Measurements from ENCODE around the gene PGAP2. TPM values are rescaled to one million over a fixed set of nuclear protein-coding genes. Genes with fewer than 3 reads are reported as not detected.

The PGAP2 gene
- total RNA-seq, 1 donor from 2014 or later, result 10.0 TPM

DNA sequence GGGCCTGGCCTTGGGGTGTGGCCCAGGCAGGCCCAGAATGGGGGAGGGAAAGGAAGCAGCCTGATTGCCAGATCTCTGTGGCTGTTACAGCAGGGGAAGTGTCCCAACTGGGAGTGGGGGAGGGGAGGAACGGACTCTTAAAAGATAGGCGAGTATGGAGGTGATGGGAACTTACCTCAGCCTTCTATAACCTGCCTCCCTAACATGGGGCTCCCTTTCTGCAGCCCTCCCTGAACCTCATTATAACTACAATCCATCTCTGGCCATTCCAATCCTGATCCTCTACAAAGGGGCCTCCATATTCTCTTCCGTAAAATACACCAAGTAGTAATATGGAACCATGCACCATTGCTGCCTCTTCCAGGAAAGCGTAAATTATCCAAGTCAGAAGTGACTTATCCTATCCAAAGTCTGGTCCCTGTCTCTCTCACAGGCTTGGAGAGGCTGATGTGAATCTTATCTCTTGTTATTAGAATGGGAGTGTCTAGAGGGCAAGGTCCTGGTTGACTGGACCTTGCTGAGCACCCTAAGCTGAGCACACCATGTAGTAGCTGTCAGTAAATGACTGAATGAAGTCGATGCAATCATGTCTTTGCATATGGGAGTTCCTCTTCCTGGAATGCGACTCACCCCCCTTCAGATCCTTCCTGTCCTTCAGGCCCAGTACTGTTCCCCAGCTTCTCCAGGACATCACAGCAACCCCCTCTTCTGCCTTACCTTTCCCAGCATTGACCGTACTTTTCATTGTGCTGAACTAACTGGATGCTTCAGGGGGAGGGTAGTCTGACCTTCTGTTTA lies 26.5 kb downstream of the PGAP2 start:
- Mint-ChIP-seq H3K27me3 (ENCODE audit: insufficient read depth, low read depth) (peaks cover 3% of the 10 kb centered on the region), H3K4me3 (no peak overlapping the region), H3K36me3 (peaks cover 27% of the 10 kb centered on the region), H3K4me1 (peaks cover 28% of the 10 kb centered on the region), H3K9me3 (no peaks in the 10 kb centered on the region), H3K27ac (peak overlapping the region; percentile 35)
- Histone ChIP-seq H3K9me3 (ENCODE audit: low read depth) (no peaks in the 10 kb centered on the region), H3K9ac (no peak overlapping the region), H3K4me1 (peaks cover 7% of the 10 kb centered on the region), H3F3A (ENCODE audit: low read depth) (peaks cover 1% of the 10 kb centered on the region), H4K20me1 (ENCODE audit: low read depth) (peaks cover 78% of the 10 kb centered on the region), H2AFZ (replicated peaks) (no peak overlapping the region), H3K4me2 (no peak overlapping the region), H3K36me3 (no peaks in the 10 kb centered on the region), H3K79me2 (ENCODE audit: low read depth) (peaks cover 77% of the 10 kb centered on the region), H3K27ac (no peak overlapping the region), H3K27me3 (no peaks in the 10 kb centered on the region), H3K4me3 (no peak overlapping the region)
- TF ChIP-seq EZH2phosphoT487 (IDR thresholded peaks at IDR 0.05) (no peak), EZH2 (IDR thresholded peaks at IDR 0.05) (no peak)
- TF ChIP-seq, protein P1, sequence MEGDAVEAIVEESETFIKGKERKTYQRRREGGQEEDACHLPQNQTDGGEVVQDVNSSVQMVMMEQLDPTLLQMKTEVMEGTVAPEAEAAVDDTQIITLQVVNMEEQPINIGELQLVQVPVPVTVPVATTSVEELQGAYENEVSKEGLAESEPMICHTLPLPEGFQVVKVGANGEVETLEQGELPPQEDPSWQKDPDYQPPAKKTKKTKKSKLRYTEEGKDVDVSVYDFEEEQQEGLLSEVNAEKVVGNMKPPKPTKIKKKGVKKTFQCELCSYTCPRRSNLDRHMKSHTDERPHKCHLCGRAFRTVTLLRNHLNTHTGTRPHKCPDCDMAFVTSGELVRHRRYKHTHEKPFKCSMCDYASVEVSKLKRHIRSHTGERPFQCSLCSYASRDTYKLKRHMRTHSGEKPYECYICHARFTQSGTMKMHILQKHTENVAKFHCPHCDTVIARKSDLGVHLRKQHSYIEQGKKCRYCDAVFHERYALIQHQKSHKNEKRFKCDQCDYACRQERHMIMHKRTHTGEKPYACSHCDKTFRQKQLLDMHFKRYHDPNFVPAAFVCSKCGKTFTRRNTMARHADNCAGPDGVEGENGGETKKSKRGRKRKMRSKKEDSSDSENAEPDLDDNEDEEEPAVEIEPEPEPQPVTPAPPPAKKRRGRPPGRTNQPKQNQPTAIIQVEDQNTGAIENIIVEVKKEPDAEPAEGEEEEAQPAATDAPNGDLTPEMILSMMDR (IDR thresholded peaks at IDR 0.05), result no peak
- no peak for DNase-seq (ENCODE audit: low spot score)

DNA sequence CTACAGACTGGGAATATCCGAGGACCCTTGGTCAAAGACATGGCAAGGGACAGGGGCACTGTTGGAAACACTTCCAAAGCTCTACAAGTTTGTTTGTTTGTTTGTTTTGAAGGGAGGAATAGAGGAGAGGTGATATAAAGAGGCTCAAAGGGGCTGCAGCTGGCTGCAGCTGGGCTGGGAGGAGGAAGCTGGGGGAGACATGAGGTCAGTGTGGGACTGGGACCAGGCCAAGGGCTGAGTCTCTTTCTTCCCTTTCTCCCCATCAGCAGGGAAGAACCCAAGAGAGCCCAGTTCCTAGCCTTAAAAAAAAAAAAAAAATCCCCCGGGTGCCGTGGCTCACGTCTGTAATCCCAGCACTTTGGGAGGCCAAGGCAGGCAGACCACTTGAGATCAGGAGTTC lies 27.4 kb downstream of the PGAP2 start:
- Histone ChIP-seq H3K36me3 (no peaks in the 10 kb centered on the region), H3K27ac (no peak overlapping the region), H3K4me2 (no peak overlapping the region), H3K9ac (no peak overlapping the region), H3K27me3 (no peaks in the 10 kb centered on the region), H3K9me3 (ENCODE audit: low read depth) (no peaks in the 10 kb centered on the region), H3K4me3 (no peak overlapping the region), H3F3A (ENCODE audit: low read depth) (peaks cover 6% of the 10 kb centered on the region), H4K20me1 (ENCODE audit: low read depth) (peaks cover 84% of the 10 kb centered on the region), H3K4me1 (peaks cover 7% of the 10 kb centered on the region), H3K79me2 (ENCODE audit: low read depth) (peaks cover 85% of the 10 kb centered on the region), H2AFZ (replicated peaks) (no peak overlapping the region)
- Mint-ChIP-seq H3K9me3 (no peaks in the 10 kb centered on the region), H3K36me3 (peaks cover 24% of the 10 kb centered on the region), H3K4me3 (no peak overlapping the region), H3K27ac (no peak overlapping the region), H3K4me1 (peaks cover 31% of the 10 kb centered on the region), H3K27me3 (ENCODE audit: insufficient read depth, low read depth) (peaks cover 2% of the 10 kb centered on the region)
- TF ChIP-seq, protein P1 (IDR thresholded peaks at IDR 0.05), result no peak
- TF ChIP-seq EZH2phosphoT487 (IDR thresholded peaks at IDR 0.05) (no peak), EZH2 (IDR thresholded peaks at IDR 0.05) (no peak)
- no peak for DNase-seq (ENCODE audit: low spot score)

DNA sequence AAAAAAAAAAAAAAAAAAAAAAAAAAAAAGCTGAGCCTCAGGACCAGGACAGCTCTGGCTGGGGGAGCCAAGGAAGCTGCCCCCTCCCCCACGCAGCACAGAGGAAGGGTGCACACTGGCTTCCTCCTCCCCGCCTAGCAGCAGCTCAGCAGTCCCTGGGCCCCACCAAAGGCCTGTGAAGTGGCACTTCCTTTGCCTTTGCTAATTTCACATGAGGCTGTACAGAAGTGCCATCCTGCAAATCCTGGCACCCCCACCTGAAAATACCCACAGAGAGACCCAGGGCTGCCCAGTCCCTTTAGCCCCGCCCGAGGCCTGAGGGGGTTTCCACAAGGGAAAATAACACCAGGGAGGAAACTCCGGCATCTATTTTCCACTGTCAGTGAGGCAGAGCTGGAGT lies 28.5 kb downstream of the PGAP2 start:
- Mint-ChIP-seq H3K27ac (no peak overlapping the region), H3K36me3 (peaks cover 17% of the 10 kb centered on the region), H3K4me3 (no peak overlapping the region), H3K4me1 (peaks cover 30% of the 10 kb centered on the region), H3K27me3 (ENCODE audit: insufficient read depth, low read depth) (no peaks in the 10 kb centered on the region), H3K9me3 (no peaks in the 10 kb centered on the region)
- peaks cover 6% of the 10 kb centered on the region for H3F3A ChIP-seq (ENCODE audit: low read depth)
- TF ChIP-seq EZH2phosphoT487 (IDR thresholded peaks at IDR 0.05), result no peak
- no peak for TF ChIP-seq EZH2 (IDR thresholded peaks at IDR 0.05)
- TF ChIP-seq, protein P1 (IDR thresholded peaks at IDR 0.05), result no peak
- peaks cover 77% of the 10 kb centered on the region for H4K20me1 ChIP-seq (ENCODE audit: low read depth)
- peaks cover 7% of the 10 kb centered on the region for H3K4me1 ChIP-seq
- no peaks in the 10 kb centered on the region for H3K36me3 ChIP-seq
- H3K4me3 ChIP-seq, result no peak overlapping the region
- peaks cover 85% of the 10 kb centered on the region for H3K79me2 ChIP-seq (ENCODE audit: low read depth)
- H3K9ac ChIP-seq, result no peak overlapping the region
- no peak overlapping the region for H3K4me2 ChIP-seq
- no peaks in the 10 kb centered on the region for H3K9me3 ChIP-seq (ENCODE audit: low read depth)
- H3K27me3 ChIP-seq, result no peaks in the 10 kb centered on the region
- no peak for DNase-seq (ENCODE audit: low spot score)
- H3K27ac ChIP-seq, result no peak overlapping the region
- no peak overlapping the region for H2AFZ ChIP-seq (replicated peaks)

All from neural progenitor cell (in vitro differentiated cells).